Gastrocnemius medialis (tissue), 4 donors: ENCODE data around the gene HCRT. TPM values are rescaled to one million over a fixed set of nuclear protein-coding genes. Genes with fewer than 3 reads are reported as not detected.

Experiments used
- ATAC-seq, 2 donors: fragments of 150-250 bp; one replicate each; pipeline ENCODE4 v1.9.1; 2016
- DNase-seq, 2 donors: peaks; one replicate each; pipeline ENCODE4 v3.0.0-alpha.2; 2019
- H3K27ac ChIP-seq, 4 donors: fragments of 200-600 bp; sonication (generic); 1 replicate in 1 of 4; 2 replicates in 3 of 4; pipeline ENCODE4 v1.5.1; 2016 to 2018; ENCODE audit warnings: mild to moderate bottlenecking in 2 of 4, moderate library complexity in 1 of 4
- H3K27me3 ChIP-seq, 3 donors: fragments of 200-600 bp; sonication (generic) in 2 of 3; 1 replicate in 1 of 3; 2 replicates in 2 of 3; pipeline versions ENCODE4 v1.5.1 to v1.6.0; 2016 to 2019; ENCODE audit warnings: mild to moderate bottlenecking in 1 of 3, moderate library complexity in 1 of 3
- H3K36me3 ChIP-seq, 2 donors: fragments of 200-600 bp; sonication (generic) in 1 of 2; one replicate each; pipeline ENCODE4 v1.5.1; 2017 to 2018
- H3K4me1 ChIP-seq, 2 donors: fragments of 200-600 bp; sonication (generic) in 1 of 2; one replicate each; pipeline ENCODE4 v1.5.1; 2016 to 2017; ENCODE audit warnings: mild to moderate bottlenecking in 2 of 2
- H3K4me3 ChIP-seq, 4 donors: fragments of 200-600 bp; sonication (generic) in 3 of 4; 1 replicate in 1 of 4; 2 replicates in 3 of 4; pipeline ENCODE4 v1.5.1; 2016 to 2019; ENCODE audit warnings: mild to moderate bottlenecking in 2 of 4
- H3K9me3 ChIP-seq, 3 donors: fragments of 200-600 bp; sonication (generic) in 2 of 3; 1 replicate in 1 of 3; 2 replicates in 2 of 3; pipeline ENCODE4 v1.5.1; 2016 to 2019
- POLR2A ChIP-seq, 2 donors: fragments of 450-650 bp; IDR thresholded peaks; one replicate each; pipeline ENCODE4 v1.6.1; 2017; ENCODE audit warnings: antibody characterized with exemption in 2 of 2, mild to moderate bottlenecking in 2 of 2, moderate library complexity in 2 of 2
- in situ Hi-C, 4 donors: fragments of 200-750 bp; cut with MboI; loops; one replicate each; pipeline versions ENCODE4 v1.15.0 to v1.8.0; 2017; ENCODE audit warnings: low sequenced_read_pairs in 4 of 4
- intact Hi-C: fragments of 100-400 bp; cut with DNase I; formaldehyde crosslinking; loops from one replicate; pipeline ENCODE4 v1.15.1; 2023; ENCODE audit warnings: low total_unique reads
- total RNA-seq, 4 donors: library from RNA; depleted of rRNA; stranded (reverse); fragments of >200 nt; gene quantifications; one replicate each; pipeline versions ENCODE4 v1.1.0 to v1.2.3, GENCODE V29; 2016
- TF ChIP-seq, protein P1 (sequence below), 5 experiments: fragments of 450-650 bp in 3 of 5; fragments of 200-600 bp in 2 of 5; sonication (generic) in 2 of 5; IDR thresholded peaks in 4 of 5; conservative IDR thresholded peaks in 1 of 5; 1 replicate in 4 of 5; 2 replicates in 1 of 5; pipeline ENCODE4 v1.5.1; 2016 to 2019; ENCODE audit warnings: antibody characterized with exemption in 5 of 5, mild to moderate bottlenecking in 3 of 5, moderate library complexity in 3 of 5

The HCRT gene
- total RNA-seq, 4 donors from 2014 or later = not detected

DNA sequence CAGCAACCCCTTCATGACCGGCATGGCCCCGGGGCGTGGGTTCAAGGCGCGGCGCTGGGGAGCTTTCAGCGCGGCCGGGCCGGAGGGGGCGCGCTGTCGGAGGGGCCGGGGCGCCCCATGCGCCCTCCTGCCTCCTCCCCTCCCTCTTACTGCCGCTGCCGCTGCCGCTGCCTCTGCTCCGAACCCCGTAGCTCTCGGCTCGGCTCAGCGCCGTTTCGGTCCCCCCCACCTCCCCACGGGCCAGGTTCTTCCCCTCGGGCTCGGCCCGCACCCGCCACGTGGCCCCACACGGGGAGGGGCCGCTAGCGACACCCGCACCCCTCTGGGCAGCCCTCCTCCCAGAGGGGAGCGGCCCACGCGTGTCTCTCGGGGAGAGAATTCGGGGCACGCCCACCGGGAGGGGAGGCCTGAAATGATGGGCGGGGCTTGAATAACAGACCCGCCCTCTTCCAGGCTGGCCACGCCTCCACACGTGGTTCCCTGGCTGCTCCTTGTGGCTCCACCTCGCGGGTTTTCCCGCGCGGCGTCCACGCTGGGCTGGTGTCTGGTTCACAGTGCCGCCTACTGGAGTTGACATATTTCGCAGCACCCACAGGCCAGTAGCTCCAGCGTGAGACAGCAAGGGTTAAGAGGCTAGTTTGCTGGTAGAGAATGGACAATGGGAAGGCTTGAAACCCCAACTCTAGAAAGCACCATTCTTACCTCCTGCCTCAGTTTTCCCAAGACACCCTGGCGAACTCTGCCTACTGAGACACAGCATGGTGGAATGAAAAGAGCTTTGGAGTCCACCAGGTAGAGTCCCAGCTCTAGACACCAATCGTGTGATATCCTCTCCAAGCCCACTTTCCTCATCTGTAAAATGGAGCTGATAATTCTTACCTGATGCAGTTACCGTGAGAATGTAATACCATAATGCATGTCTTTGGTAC is 4.1 kb downstream of the HCRT start, which contains the start of gene KCNH4:
Gene KCNH4, minus strand, starts transcription at position 221 of the 929 bp plus-strand sequence. Its CDS starts 197 bp downstream, at position 24.
- no peak for TF ChIP-seq POLR2A (IDR thresholded peaks at IDR 0.05)
- TF ChIP-seq, protein P1, sequence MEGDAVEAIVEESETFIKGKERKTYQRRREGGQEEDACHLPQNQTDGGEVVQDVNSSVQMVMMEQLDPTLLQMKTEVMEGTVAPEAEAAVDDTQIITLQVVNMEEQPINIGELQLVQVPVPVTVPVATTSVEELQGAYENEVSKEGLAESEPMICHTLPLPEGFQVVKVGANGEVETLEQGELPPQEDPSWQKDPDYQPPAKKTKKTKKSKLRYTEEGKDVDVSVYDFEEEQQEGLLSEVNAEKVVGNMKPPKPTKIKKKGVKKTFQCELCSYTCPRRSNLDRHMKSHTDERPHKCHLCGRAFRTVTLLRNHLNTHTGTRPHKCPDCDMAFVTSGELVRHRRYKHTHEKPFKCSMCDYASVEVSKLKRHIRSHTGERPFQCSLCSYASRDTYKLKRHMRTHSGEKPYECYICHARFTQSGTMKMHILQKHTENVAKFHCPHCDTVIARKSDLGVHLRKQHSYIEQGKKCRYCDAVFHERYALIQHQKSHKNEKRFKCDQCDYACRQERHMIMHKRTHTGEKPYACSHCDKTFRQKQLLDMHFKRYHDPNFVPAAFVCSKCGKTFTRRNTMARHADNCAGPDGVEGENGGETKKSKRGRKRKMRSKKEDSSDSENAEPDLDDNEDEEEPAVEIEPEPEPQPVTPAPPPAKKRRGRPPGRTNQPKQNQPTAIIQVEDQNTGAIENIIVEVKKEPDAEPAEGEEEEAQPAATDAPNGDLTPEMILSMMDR (IDR thresholded peaks at IDR 0.05 in 4 of 5, conservative IDR thresholded peaks at IDR 0.05 in 1 of 5) = peak; percentile 7 to 50 (median 39)
- peaks cover 21 to 30% (median 23%) of the 10 kb centered on the region in 3 donors for H3K27me3 ChIP-seq
- H3K9me3 ChIP-seq = no peaks in the 10 kb centered on the region
- in situ Hi-C loops (no loop called here), intact Hi-C loops (loop anchor here (5.0 kb wide), 1 partner anchor 59 kb away; the partner anchor contains the start of genes HSPB9 and KAT2A)
- H3K36me3 ChIP-seq = no peaks in the 10 kb centered on the region
- H3K4me1 ChIP-seq = peaks cover 15 to 16% of the 10 kb centered on the region in 2 donors
- peak within 1 kb of the TSS; percentile 37 to 56 (median 41) for H3K4me3 ChIP-seq
- ATAC-seq = peak in 1 of 2 donors; percentile 32
- peak; percentile 18 to 55 for DNase-seq
- no peak within 1 kb of the TSS for H3K27ac ChIP-seq

DNA sequence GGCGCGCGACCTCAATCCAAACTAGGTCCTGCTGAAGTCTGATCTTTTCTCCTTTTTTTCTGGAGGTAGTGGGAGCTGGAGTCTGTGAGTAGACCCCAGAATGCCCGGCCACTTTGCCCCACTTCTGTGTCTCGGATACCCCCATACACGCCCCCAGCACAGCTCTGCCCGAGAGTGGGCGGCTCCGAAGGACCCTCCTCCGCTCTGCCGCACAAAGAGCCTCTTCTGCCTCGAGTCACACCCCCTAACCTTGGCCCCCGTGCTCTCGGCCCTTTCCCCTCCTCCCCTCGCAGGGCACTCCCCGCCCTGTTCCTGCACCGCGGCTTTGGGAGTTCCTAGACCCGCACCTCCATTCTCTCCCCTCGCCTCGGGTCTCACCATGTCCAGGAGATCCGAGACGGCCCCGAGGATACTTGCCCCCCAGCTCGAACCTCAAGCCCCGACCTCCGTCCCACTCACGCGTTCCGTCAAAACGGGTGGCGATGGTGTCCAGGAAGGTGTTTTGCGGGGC is 4.8 kb downstream of the HCRT start:
- intact Hi-C loops = loop anchor here (5.0 kb wide), 1 partner anchor 58 kb away; the partner anchor contains the start of genes HSPB9 and KAT2A

GRCh38 chr17:42179911-42180410 is 5.3 kb downstream of the HCRT start:
- H3K36me3 ChIP-seq = no peaks in the 10 kb centered on the region
- H3K4me1 ChIP-seq = peaks cover 15 to 16% of the 10 kb centered on the region in 2 donors
- intact Hi-C loops = loop anchor here (5.0 kb wide), 1 partner anchor 58 kb away; the partner anchor contains the start of genes HSPB9 and KAT2A
- H3K27me3 ChIP-seq = peaks cover 21 to 30% (median 23%) of the 10 kb centered on the region in 3 donors
- DNase-seq (no peak), ATAC-seq (no peak)
- in situ Hi-C loops = no loop called here
- H3K4me3 ChIP-seq = no peak overlapping the region
- TF ChIP-seq POLR2A (IDR thresholded peaks at IDR 0.05) = no peak
- H3K27ac ChIP-seq = no peak overlapping the region
- no peaks in the 10 kb centered on the region for H3K9me3 ChIP-seq

More for the DNA sequence above, 4.8 kb downstream of the HCRT start:
- Histone ChIP-seq H3K9me3 (no peaks in the 10 kb centered on the region), H3K36me3 (no peaks in the 10 kb centered on the region), H3K27ac (no peak overlapping the region), H3K4me3 (peak overlapping the region; percentile 37 to 56 (median 41)), H3K27me3 (peaks cover 21 to 30% (median 23%) of the 10 kb centered on the region in 3 donors), H3K4me1 (peaks cover 15 to 16% of the 10 kb centered on the region in 2 donors)
- ATAC-seq (no peak), DNase-seq (no peak)
- TF ChIP-seq, protein P1 (IDR thresholded peaks at IDR 0.05 in 4 of 5, conservative IDR thresholded peaks at IDR 0.05 in 1 of 5) = no peak
- no peak for TF ChIP-seq POLR2A (IDR thresholded peaks at IDR 0.05)
- in situ Hi-C loops = no loop called here

GRCh38 chr17:42179335-42179734 is 5.9 kb downstream of the HCRT start:
- peaks cover 12 to 13% of the 10 kb centered on the region in 2 donors for H3K4me1 ChIP-seq
- DNase-seq (no peak), ATAC-seq (no peak)
- no peak overlapping the region for H3K4me3 ChIP-seq
- no peak overlapping the region for H3K27ac ChIP-seq
- no peaks in the 10 kb centered on the region for H3K9me3 ChIP-seq
- peaks cover 21 to 30% (median 23%) of the 10 kb centered on the region in 3 donors for H3K27me3 ChIP-seq
- no peaks in the 10 kb centered on the region for H3K36me3 ChIP-seq
- no peak for TF ChIP-seq POLR2A (IDR thresholded peaks at IDR 0.05)
- TF ChIP-seq, protein P1 (IDR thresholded peaks at IDR 0.05 in 4 of 5, conservative IDR thresholded peaks at IDR 0.05 in 1 of 5) = no peak
- in situ Hi-C loops (no loop called here), intact Hi-C loops (no loop called here)
